ENCODE data around the gene SMC3.
"Not testable (repeated sequence)": the region's sequence is repeated elsewhere in the genome, so short reads cannot be mapped to it uniquely, and the experiment has no call there.

The SMC3 gene

GRCh38 chr10:110591760-110592159, 24.3 kb downstream of the SMC3 start:
- DNase-seq = no peak

GRCh38 chr10:110597476-110597875, 30.0 kb downstream of the SMC3 start:
- DNase-seq = no peak

GRCh38 chr10:110600487-110601101, 33.1 kb downstream of the SMC3 start:
- peak; percentile 47 for DNase-seq

- DNase-seq = no peak
These were observed 34.1 kb downstream of the SMC3 start for GRCh38 chr10:110601581-110601980.

- DNase-seq = no peak
These were observed 40.6 kb downstream of the SMC3 start for GRCh38 chr10:110608087-110608486.

GRCh38 chr10:110609605-110610004, 42.1 kb downstream of the SMC3 start:
- no peak for DNase-seq

- DNase-seq = peak; percentile 55
These were observed 42.8 kb downstream of the SMC3 start for GRCh38 chr10:110610308-110610774.

GRCh38 chr10:110610781-110611180, 43.3 kb downstream of the SMC3 start:
- DNase-seq = not testable (repeated sequence)

- no peak for DNase-seq
These were observed 44.6 kb downstream of the SMC3 start for GRCh38 chr10:110612087-110612486.

- DNase-seq = no peak
These were observed 45.1 kb downstream of the SMC3 start for GRCh38 chr10:110612629-110613028.

GRCh38 chr10:110613341-110613995, 46.0 kb downstream of the SMC3 start:
- no peak for DNase-seq

- no peak for DNase-seq
These were observed 46.6 kb downstream of the SMC3 start for GRCh38 chr10:110613996-110614495.

- no peak for DNase-seq
These were observed 47.7 kb downstream of the SMC3 start for GRCh38 chr10:110615057-110615747.

- DNase-seq = no peak
These were observed 49.1 kb downstream of the SMC3 start for GRCh38 chr10:110616493-110617033.

- DNase-seq = peak; percentile 10
These were observed 50.1 kb downstream of the SMC3 start for GRCh38 chr10:110617425-110618229.

- no peak for DNase-seq
These were observed 50.7 kb downstream of the SMC3 start for GRCh38 chr10:110618230-110618610.

GRCh38 chr10:110619514-110620397, 52.3 kb downstream of the SMC3 start:
- DNase-seq = no peak

- DNase-seq = no peak
These were observed 52.9 kb downstream of the SMC3 start for GRCh38 chr10:110620398-110620719.

GRCh38 chr10:110623316-110623715, 55.8 kb downstream of the SMC3 start:
- DNase-seq = not testable (repeated sequence)

- DNase-seq = no peak
These were observed 57.9 kb downstream of the SMC3 start for GRCh38 chr10:110625356-110625894.

Measured in CD4-positive, alpha-beta T cell treated with Interleukin-4 for 4 hours (primary cell).